GM12872 (cell line): ENCODE data around the gene SNX9.

Source experiments
- TF ChIP-seq, protein P1 (sequence below): IDR thresholded peaks from 3 replicates; pipeline ENCODE4 v1.5.1; 2011; ENCODE audit warnings: low read depth, mild to moderate bottlenecking, low read length, moderate library complexity; ENCODE audit not compliant: insufficient read depth

Gene SNX9

DNA sequence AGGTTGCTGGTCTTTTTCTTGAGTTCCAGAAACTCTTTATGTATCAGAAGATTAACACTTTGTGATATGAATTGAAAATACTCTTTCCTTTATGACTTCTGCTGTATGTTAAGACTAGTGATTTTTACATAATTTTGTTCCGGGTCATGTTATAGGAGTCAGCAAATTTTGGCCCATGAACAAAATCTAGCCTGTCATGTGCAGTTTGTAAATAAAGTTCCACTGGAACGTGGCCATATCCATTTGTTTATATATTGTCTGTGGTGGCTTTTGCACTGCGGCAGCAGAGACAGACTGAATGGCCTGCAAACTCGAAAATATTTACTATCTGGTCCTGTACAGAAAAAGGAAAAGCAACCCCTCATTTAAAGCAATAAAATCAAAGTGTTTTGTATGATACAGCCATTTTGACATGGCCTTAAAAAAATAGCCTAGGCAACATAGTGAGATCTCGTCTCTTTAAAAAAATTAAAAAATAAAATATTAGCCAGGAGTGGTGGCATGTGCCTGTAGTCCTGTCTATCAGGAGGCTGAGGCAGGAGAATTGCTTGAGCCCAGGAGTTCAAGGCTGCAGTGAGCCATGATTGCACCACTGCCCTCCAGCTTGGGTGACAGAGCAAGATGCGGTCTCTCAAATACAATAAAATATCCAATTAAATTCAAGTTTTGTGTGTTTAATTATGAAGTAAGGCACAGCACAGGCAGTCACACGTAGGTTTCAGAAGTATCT lies 36.9 kb downstream of the SNX9 start:
- TF ChIP-seq, protein P1, sequence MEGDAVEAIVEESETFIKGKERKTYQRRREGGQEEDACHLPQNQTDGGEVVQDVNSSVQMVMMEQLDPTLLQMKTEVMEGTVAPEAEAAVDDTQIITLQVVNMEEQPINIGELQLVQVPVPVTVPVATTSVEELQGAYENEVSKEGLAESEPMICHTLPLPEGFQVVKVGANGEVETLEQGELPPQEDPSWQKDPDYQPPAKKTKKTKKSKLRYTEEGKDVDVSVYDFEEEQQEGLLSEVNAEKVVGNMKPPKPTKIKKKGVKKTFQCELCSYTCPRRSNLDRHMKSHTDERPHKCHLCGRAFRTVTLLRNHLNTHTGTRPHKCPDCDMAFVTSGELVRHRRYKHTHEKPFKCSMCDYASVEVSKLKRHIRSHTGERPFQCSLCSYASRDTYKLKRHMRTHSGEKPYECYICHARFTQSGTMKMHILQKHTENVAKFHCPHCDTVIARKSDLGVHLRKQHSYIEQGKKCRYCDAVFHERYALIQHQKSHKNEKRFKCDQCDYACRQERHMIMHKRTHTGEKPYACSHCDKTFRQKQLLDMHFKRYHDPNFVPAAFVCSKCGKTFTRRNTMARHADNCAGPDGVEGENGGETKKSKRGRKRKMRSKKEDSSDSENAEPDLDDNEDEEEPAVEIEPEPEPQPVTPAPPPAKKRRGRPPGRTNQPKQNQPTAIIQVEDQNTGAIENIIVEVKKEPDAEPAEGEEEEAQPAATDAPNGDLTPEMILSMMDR, result no peak

DNA sequence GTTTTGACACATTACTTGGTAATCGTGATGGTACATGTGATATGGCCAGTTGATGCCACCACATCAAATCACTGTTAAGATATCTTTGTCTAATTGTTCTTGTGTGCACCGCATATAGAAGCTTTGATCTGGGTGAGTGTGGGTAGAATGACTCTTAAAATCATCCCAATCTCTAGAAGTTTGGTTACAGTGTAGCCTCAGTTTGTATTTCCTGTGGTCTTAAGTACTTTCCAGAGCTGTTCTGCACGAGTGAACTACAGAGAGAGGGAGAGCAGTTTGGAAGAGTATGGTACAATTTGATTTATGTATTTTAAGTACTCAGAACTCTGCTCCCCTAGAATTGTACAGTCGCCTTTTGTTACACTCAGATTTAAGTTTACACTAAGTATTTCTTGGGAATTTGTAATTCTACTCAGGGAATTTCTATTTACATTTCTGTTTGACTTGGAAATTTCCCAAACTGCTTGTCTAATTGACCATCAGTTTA lies 37.5 kb downstream of the SNX9 start:
- TF ChIP-seq, protein P1, result no peak

DNA sequence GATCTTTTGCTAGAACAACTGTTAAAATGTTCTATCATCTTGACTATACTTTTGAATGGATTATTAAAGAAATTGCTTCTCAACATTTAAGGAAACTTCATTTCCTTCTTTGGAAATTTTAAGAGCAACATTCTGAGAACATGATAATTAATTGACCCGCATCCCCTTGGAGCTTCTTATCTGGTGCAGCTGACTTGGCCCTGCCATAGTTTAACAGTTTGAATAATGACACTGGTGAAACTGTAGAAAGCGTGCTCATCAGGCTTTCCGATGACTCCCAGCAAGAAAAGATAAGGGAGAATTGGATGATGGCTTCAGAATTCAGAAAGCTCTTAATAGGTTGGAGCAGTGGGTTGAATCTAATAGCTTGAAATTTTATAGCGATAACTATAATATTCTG lies 38.1 kb downstream of the SNX9 start:
- TF ChIP-seq, protein P1, result no peak

DNA sequence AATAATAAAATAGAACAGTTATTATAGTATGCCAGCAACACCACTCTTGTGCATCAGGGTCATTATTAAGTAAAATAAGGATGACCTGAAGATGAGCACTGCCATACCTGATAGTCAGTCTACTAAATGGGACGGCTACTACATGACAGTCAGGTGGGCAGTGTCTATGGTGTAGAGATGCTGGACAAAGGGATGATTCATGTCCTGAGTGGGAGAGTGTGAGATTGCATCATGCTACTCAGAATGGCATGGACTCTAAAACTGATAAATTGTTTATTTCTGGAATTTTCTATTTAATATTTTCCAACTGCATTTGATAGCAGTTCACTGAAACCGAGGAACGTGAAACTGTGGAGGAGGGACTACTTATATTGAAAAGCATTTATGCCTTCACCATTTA lies 38.8 kb downstream of the SNX9 start:
- TF ChIP-seq, protein P1, result no peak

DNA sequence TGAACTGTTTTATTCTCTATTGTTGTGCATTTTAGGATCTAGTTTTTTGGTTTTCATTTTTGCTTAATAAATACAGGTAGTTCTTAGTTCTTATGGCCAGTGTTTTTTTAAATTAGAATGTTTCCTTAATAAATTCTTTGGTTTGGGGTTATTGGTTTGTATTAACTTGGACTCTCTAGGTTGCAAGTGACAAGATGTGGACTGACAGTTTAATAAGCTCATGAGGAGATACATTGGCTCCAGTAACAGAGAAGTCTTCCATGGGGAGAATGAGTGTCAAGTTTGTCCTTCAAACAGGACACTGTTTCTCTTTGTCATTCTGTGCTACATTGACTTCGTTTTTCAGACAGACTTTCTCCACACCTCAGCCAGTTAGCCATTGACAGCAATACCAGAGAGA lies 39.7 kb downstream of the SNX9 start:
- TF ChIP-seq, protein P1, result no peak

DNA sequence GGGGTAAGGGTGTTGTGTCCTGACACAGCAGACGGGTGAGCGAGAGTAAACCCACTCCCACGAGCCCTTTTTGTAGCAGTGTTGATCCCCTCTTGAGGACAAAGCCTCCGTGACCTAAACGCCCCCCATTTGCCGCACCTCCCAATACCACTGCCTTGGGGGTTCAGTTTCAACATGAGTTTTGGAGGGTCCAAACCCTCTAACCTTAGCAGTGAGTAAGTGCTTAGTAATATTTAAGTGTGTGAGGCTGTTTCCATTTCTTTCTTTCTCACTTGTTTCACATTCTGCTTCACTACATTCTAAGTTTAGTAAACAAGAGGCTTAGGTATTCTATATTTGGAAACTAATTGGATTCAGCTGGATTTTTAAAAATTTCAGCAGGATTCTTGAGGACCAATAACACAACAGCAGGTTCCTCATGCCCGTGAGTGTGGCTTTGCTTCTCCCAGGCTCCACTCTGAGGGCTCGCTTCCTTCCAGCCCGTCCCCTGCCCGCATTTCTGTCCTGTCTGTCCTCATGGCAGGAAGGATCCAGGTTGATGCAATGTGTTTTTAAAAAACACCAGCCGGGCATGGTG lies 41.2 kb downstream of the SNX9 start:
- TF ChIP-seq, protein P1, result no peak

DNA sequence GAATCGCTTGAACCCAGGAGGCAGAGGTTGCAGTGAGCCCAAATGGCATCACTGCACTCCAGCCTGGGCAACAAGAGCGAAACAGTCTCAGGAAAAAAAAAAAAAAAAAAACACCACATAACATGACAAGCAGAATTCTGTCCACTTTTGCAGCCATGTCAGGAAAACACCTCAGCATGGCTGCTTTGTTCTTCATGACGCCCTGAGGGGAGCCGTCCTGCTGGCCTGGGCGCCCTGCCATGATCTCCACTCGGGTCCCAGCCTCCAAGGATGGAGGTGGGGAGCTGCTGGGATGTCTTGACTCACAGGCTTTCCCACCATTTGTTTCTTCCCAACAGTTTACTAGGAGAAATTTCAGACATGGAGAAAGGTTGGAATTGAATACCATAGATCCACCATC lies 42.2 kb downstream of the SNX9 start:
- TF ChIP-seq, protein P1, result no peak
